ENCODE data around the gene USP8.
A peak's percentile ranks its signal among the peaks of the same experiment; 100 is the strongest.
"Not testable (repeated sequence)": the region's sequence is repeated elsewhere in the genome, so short reads cannot be mapped to it uniquely, and the experiment has no call there.

Gene USP8

GRCh38 chr15:50424066-50424890 is at the start of gene USP8:
Gene USP8 (plus strand): TSS chr15:50424405. CDS start chr15:50439074, 14,669 bp downstream.
- peak; percentile 99 for DNase-seq (ENCODE audit: low spot score)

DNA sequence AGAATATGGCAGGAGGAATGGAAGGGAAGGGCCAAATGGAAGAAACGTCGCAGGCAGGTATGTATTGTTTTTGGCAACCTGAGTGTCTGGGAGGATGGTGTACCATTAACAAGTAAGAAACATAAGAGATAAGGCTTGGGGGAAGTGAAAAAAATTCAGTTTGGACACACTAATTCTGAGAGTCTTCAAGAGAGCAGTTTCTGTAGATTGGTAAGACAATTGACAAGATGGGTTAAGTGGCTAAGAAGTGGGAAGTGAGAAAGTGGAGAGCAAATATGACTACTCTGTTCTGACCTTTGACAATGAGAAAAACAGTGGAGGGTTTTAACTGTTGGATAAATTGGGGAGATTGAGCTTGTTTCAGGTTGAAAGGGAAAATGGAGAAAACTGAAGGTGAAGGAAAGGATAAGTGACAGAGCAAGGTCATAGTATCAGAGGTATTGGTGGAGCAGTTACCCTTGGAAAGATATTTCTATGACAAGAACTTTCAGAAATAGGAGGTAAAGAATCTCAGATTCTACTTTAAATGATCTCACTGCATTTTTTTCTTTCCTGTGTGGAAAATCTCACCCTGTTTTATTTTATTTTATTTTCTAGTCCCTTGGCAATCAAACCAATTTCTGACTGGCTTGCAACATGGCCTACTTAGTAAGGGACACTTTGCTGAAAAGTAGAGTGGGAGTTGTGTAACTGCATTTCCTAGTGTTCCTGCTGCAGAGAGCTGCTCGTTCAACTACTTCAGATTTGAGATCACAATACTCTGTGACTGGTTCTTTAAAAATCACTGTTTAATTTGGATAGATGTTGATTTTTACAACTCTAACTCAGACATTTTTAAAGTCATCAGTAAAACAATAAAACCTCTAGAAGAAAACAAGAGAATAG is 46.1 kb upstream of the USP8 start:
- DNase-seq (ENCODE audit: low spot score): no peak

DNA sequence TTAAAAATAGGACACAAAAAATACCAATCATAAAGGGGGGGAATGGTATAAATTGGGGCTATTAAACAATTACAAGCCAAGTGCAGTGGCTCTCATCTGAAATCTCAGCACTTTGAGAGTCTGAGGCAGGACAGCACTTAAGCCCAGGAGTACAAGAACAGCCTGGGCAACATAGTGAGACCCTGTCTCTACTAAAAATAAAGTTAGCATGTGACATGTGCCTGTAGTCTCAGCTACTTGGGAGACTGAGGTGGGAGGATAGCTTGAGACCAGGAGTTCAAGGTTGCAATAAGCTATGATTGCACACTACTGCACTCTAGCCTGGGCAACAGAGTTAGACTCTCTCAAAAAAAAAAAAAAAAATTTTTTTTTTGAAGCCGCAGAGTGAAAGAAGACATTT is 45.4 kb upstream of the USP8 start:
- DNase-seq (ENCODE audit: low spot score): no peak

DNA sequence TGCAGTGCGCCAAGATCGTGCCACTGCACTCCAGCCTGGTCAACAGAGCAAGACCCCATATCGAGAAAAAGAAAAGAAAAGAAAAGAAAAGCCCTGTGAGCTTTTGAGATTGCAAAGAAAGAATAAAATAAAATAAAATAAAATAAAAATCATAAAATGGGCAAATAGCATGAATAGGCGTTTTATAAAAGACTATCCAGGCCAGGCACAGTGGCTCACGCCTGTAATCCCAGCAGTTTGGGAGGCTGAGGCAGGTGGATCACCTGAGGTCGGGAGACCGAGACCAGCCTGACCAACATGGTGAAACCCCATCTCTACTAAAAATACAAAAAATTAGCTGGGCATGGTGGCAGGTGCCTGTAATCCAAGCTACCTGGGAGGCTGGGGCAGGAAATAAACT is 44.8 kb upstream of the USP8 start:
- not testable (repeated sequence) for DNase-seq (ENCODE audit: low spot score)

- DNase-seq (ENCODE audit: low spot score): no peak
These were observed 44.1 kb upstream of the USP8 start for GRCh38 chr15:50380089-50380488.

DNA sequence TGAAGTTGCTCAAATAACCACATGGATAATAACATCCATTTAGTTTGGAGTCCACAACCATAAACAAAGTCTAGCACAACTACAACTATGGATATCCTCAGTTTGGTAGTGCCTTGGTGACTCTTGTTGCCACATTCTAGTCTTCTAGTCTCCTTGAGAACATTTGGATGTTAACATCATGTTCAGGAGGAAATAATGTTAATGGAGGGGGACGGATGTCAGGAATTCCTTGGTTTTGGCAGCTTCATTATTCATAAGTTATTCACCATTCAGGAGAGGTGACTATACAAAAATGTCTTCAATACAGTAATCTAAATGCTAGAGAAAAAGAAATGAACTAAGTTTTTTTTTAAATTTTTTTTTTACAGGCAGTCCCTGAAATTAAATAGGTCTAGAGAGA is 42.8 kb upstream of the USP8 start:
- no peak for DNase-seq (ENCODE audit: low spot score)

DNA sequence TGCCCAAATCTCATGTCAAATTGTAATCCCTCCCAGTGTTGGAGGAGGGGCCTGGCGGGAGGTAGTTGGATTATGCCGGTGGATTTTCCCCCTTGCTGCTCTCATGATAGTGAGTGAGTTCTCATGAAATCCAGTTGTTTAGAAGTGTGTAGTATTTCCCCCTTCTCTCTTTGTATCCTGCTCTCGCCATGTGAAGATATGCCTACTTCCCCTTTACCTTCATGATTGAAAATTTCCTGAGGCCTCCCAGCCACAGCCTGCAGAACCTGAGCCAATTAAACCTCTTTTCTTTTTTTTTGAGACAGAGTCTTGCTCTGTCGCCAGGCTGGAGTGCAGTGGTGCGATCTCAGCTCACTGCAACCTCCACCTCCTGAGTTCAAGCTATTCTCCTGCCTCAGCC is 41.8 kb upstream of the USP8 start:
- DNase-seq (ENCODE audit: low spot score): not testable (repeated sequence)

GRCh38 chr15:50390554-50391264 is 33.5 kb upstream of the USP8 start:
- DNase-seq (ENCODE audit: low spot score): no peak

GRCh38 chr15:50391561-50391960 is 32.6 kb upstream of the USP8 start:
- DNase-seq (ENCODE audit: low spot score): not testable (repeated sequence)

- no peak for DNase-seq (ENCODE audit: low spot score)
These were observed 12.3 kb upstream of the USP8 start for GRCh38 chr15:50411870-50412269.

- no peak for DNase-seq (ENCODE audit: low spot score)
These were observed 9.6 kb upstream of the USP8 start for GRCh38 chr15:50414624-50415023.

DNA sequence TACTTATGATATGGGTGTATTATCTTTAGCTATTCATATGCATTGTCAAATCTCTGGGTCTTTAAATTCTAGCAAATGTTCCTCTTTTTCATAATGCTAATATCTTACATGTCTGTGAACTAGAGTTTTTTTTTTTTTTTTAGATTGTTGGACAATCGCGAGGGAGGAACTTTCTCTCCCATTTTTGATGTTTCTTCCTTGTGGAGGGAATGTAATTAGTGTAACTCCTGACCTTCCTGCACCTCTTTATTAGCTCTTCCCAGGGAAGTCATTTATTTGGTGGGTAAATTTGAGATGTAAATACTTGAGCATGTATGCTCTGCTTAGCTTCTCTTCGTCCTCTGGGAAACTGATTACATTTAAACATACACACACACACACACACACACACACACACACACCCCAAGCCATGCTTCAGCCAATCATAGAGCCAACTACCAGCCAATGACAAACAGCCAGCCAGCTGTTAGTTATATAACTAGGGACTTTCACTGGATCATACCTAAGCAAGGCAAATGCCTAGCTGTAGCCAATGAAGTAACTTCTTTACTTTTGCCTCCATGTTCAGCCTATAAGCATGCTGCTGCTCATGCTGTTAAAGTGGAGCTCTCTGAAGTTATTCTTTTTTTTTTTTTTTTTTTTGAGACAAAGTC is 8.3 kb upstream of the USP8 start:
- DNase-seq (ENCODE audit: low spot score): no peak

DNA sequence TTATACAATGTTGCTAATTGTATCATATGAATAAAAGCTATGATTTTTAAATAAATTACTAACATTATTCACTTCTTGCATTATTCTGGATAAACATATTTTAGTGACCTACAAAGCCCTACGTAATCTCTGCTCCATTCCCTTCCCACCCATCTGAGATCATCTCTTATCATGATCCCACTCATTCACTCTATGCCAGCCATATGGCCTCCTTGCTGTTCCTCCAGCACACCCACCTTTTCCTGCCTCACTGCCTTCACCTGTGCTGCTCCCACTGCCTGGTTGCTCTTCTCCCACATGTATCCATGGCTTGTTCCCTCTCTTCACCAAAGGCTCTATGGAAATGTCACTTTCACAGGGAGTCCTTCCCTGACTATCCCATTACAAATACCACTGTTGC is 7.3 kb upstream of the USP8 start:
- DNase-seq (ENCODE audit: low spot score): no peak

DNA sequence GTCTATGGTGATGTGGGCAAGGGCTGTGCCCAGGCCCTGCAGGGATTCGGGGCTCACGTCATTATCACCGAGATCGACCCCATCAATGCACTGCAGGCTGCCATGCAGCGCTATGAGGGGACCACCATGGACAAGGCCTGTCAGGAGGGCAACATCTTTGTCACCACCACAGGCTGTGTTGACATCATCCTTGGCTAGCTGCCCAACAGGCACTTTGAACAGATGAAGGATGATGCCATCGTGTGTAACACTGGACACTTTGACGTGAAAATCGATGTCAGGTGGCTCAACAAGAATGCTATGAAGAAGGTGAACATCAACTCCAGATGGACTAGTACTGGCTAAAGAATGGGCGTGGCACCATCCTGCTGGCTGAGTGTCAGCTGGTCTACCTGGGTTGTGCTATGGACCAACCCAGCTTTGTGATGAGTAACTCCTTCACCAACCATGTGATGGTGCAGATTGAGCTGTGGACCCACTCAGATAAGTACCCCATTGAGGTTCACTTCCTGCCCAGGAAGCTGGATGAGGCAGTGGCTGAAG is 6.1 kb upstream of the USP8 start:
- no peak for DNase-seq (ENCODE audit: low spot score)

DNA sequence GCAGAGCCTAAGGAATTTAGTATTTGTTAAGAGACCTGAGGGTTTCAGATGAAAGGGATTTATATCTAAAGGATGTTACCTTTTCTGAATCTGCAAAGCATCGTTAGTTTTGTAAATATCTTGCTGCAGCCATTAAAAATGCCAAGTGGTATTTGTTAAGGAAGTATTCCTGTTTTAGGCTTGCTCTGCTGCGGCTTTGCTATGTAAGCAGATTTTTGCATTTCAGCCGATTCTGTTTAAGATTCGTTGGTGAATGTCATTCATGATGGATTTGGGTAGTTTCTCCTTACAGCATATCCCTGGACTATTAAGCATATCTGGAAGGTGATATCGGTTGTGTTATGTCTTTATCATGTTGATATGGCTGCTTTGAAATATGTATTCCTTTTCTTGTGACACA is 1.0 kb downstream of the USP8 start:
- no peak for DNase-seq (ENCODE audit: low spot score)

DNA sequence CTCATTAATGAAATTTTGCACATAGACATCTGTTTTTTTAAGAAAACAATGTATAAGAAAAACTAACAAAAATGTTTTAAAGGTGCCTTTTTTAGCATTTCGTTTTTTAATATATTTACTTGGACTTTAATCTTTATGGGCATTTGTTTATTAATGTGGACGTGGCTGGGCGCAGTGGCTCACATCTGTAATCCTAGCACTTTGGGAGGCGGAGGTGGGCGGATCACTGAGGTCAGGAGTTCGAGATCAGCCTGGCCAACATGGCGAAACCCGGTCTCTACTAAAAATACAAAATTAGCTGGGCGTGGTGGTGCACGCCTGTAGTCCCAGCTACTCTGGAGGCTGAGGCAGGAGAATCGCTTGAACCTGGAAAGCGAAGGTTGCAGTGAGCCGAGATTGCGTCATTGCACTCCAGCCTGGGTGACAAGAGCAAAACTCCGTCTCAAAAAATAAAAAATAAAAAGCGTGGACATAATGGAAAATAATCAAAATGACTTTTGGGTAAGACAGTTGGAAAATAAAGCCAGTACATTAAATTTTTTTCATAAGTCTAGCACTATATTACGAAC is 1.6 kb downstream of the USP8 start:
- not testable (repeated sequence) for DNase-seq (ENCODE audit: low spot score)

DNA sequence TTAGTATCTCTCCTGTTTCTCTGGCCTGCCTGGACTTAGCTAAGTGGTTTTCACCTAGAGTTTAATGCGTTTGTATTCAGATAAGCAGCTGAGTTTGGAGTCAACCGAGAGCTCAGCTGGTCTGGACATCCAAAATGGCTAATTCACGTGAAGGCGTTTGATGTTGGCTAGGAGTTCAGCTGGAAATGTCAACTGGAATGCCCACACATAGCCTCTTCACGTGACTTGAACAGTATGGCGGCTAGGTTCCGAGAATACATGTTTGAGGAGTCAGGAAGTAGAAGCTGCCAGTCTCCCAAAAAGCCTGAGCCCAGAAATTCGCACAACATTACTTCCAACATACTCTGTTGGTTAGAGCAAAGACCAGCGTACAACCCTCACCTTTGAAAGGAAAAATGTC is 2.2 kb downstream of the USP8 start:
- no peak for DNase-seq (ENCODE audit: low spot score)

DNA sequence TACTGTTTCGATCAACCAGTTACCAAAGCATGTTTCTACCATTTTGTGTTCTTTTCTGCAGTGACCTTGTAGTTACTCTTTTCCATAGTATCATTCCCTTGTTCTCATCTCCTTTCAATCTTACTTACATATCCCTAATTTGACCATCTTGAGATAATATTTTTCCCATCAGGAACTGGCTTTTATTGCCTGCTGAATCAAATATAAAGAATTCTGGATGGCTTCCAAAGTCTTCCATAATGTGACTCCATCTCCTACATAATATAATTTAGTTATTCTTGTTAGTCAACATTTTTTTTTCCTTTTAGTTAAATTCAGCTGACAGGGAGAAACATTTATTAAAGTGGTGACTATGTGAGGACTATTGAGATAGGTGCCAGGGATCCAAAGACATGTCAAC is 7.0 kb downstream of the USP8 start:
- DNase-seq (ENCODE audit: low spot score): no peak

GRCh38 chr15:50432230-50432629 is 8.0 kb downstream of the USP8 start:
- no peak for DNase-seq (ENCODE audit: low spot score)

- no peak for DNase-seq (ENCODE audit: low spot score)
These were observed 11.6 kb downstream of the USP8 start for GRCh38 chr15:50435772-50436171.

GRCh38 chr15:50438251-50438650 is 14.0 kb downstream of the USP8 start:
- DNase-seq (ENCODE audit: low spot score): no peak

All from ecto neural progenitor cell (in vitro differentiated cells).